GM21619 (cell line): ENCODE results near the gene HOXD12.

Source experiments
- ATAC-seq: cut with Tn5 transposase; IDR thresholded peaks from one replicate; pipeline ENCODE4 v1.9.1; 2021; ENCODE audit not compliant: unreplicated experiment

HOXD12 gene

GRCh38 chr2:176147210-176147799 is 47.7 kb downstream of the HOXD12 start:
- no peak for ATAC-seq

- ATAC-seq, result no peak
These were observed 48.4 kb downstream of the HOXD12 start for GRCh38 chr2:176147800-176148496.

GRCh38 chr2:176148751-176149421 is 49.3 kb downstream of the HOXD12 start:
- ATAC-seq, result no peak

- no peak for ATAC-seq
These were observed 49.9 kb downstream of the HOXD12 start for GRCh38 chr2:176149481-176149938.

- no peak for ATAC-seq
These were observed 50.5 kb downstream of the HOXD12 start for GRCh38 chr2:176149939-176150583.

- no peak for ATAC-seq
These were observed 51.2 kb downstream of the HOXD12 start for GRCh38 chr2:176150584-176151441.

GRCh38 chr2:176151442-176152287 is 52.1 kb downstream of the HOXD12 start, which contains the start of gene HOXD4:
Gene HOXD4, plus strand, starts transcription at chr2:176151550. Its CDS starts 84 bp downstream, at chr2:176151634.
- ATAC-seq, result no peak
